Left lobe of liver (tissue), 2 donors: ENCODE results near the gene ZNF555. TPM values are rescaled to one million over a fixed set of nuclear protein-coding genes. Genes with fewer than 3 reads are reported as not detected.
"Not testable (repeated sequence)": the region's sequence is repeated elsewhere in the genome, so short reads cannot be mapped to it uniquely, and the experiment has no call there.

Experiments
- ATAC-seq: fragments of 200-7000 bp; cut with Tn5 transposase; one replicate; pipeline ENCODE4 v1.9.1; 2020; ENCODE audit warnings: mild to moderate bottlenecking, moderate library complexity
- DNase-seq: peaks from one replicate; pipeline ENCODE4 v3.0.0-alpha.2; 2020; ENCODE audit warnings: low spot score
- total RNA-seq: library from RNA; stranded (reverse); gene quantifications from one replicate; pipeline ENCODE4 v1.2.1, GENCODE V29; 2021
- donor health status: DM: no; HTN: no; CAD: no; lungs with moderate emphysema.
- donor health status: DM: no; HTN: yes; CAD: no.

The ZNF555 gene
- total RNA-seq, result 2.0 TPM

GRCh38 chr19:2840794-2841791 lies at the start of gene ZNF555:
ZNF555 (plus strand) TSS chr19:2841475; CDS start chr19:2841573, 98 bp downstream.
- ATAC-seq, result peak; percentile 96

GRCh38 chr19:2791876-2792275 lies 49.4 kb upstream of the ZNF555 start:
- no peak for ATAC-seq
- no peak for DNase-seq

More at GRCh38 chr19:2840794-2841791, at the start of gene ZNF555:
- DNase-seq, result peak; percentile 99

- not testable (repeated sequence) for DNase-seq, ATAC-seq
Observed at GRCh38 chr19:2792666-2793065, 48.6 kb upstream of the ZNF555 start.

GRCh38 chr19:2793126-2793525 lies 48.1 kb upstream of the ZNF555 start:
- DNase-seq (no peak), ATAC-seq (no peak)

- no peak for ATAC-seq
- DNase-seq, result no peak
Observed at GRCh38 chr19:2793577-2793976, 47.7 kb upstream of the ZNF555 start.

GRCh38 chr19:2795827-2796658 lies 45.2 kb upstream of the ZNF555 start:
- DNase-seq (no peak), ATAC-seq (peak; percentile 16)

GRCh38 chr19:2796659-2797266 lies 44.5 kb upstream of the ZNF555 start:
- no peak for DNase-seq
- ATAC-seq, result no peak

GRCh38 chr19:2797280-2797679 lies 44.0 kb upstream of the ZNF555 start:
- ATAC-seq (no peak), DNase-seq (no peak)

GRCh38 chr19:2798158-2798685 lies 43.1 kb upstream of the ZNF555 start:
- ATAC-seq, result peak; percentile 12
- DNase-seq, result no peak

- ATAC-seq, result peak; percentile 78
- peak; percentile 62 for DNase-seq
Observed at GRCh38 chr19:2798733-2799132, 42.5 kb upstream of the ZNF555 start.

GRCh38 chr19:2799273-2800020 lies 41.8 kb upstream of the ZNF555 start:
- ATAC-seq (no peak), DNase-seq (no peak)

- DNase-seq (no peak), ATAC-seq (no peak)
Observed at GRCh38 chr19:2800506-2800905, 40.8 kb upstream of the ZNF555 start.

- ATAC-seq, result no peak
- DNase-seq, result no peak
Observed at GRCh38 chr19:2802826-2803225, 38.4 kb upstream of the ZNF555 start.

- ATAC-seq, result no peak
- DNase-seq, result no peak
Observed at GRCh38 chr19:2803486-2804155, 37.7 kb upstream of the ZNF555 start.

GRCh38 chr19:2804156-2805004 lies 36.9 kb upstream of the ZNF555 start:
- no peak for DNase-seq

GRCh38 chr19:2805261-2805900 lies 35.9 kb upstream of the ZNF555 start:
- no peak for DNase-seq

More at GRCh38 chr19:2804156-2805004, 36.9 kb upstream of the ZNF555 start:
- ATAC-seq, result no peak

GRCh38 chr19:2805991-2806649 lies 35.2 kb upstream of the ZNF555 start:
- no peak for ATAC-seq
- no peak for DNase-seq

More at GRCh38 chr19:2805261-2805900, 35.9 kb upstream of the ZNF555 start:
- no peak for ATAC-seq
